Measurements from ENCODE around the gene ARHGEF16.

GRCh38 chr1:3490046-3490745, 35.7 kb downstream of the ARHGEF16 start:
- no peak for TF ChIP-seq CTCF (IDR thresholded peaks at IDR 0.05)
- no peak for TF ChIP-seq EZH2 (IDR thresholded peaks at IDR 0.05; ENCODE audit: borderline replicate concordance, insufficient read depth, low read depth, low read length, poor library complexity, severe bottlenecking)
